Neuronal stem cell (in vitro differentiated cells): ENCODE measurements around the gene CDK16.

ENCODE experiments used
- DNase-seq: peaks from one replicate; pipeline ENCODE4 v3.0.0-alpha.2; 2013; ENCODE audit warnings: low spot score
- H2AFZ ChIP-seq: one replicate; pipeline ENCODE4 v1.6.1; 2013; ENCODE audit warnings: mild to moderate bottlenecking, low read length, inconsistent platforms
- H2AK5ac ChIP-seq: 2 replicates; pipeline ENCODE4 v1.6.1; 2013; ENCODE audit warnings: low read depth, mild to moderate bottlenecking, inconsistent platforms, low read length, moderate library complexity, mixed read lengths
- H2BK120ac ChIP-seq: 2 replicates; pipeline ENCODE4 v1.6.1; 2013; ENCODE audit warnings: low read depth, mild to moderate bottlenecking, inconsistent platforms, low read length, moderate library complexity, mixed read lengths
- H2BK12ac ChIP-seq: one replicate; pipeline ENCODE4 v1.6.1; 2013; ENCODE audit warnings: low read length, inconsistent platforms
- H2BK15ac ChIP-seq: 2 replicates; pipeline ENCODE4 v1.6.1; 2013; ENCODE audit warnings: mild to moderate bottlenecking, low read length, inconsistent platforms, mixed read lengths
- H2BK5ac ChIP-seq: one replicate; pipeline ENCODE4 v1.6.1; 2013; ENCODE audit warnings: inconsistent platforms, mild to moderate bottlenecking, low read length, moderate library complexity
- H3K14ac ChIP-seq: one replicate; pipeline ENCODE4 v1.6.1; 2013; ENCODE audit warnings: low read length, inconsistent platforms
- H3K18ac ChIP-seq: 2 replicates; pipeline ENCODE4 v1.6.1; 2013; ENCODE audit warnings: low read length, inconsistent platforms
- H3K23ac ChIP-seq: 2 replicates; pipeline ENCODE4 v1.6.1; 2013; ENCODE audit warnings: low read depth, mild to moderate bottlenecking, mixed read lengths, low read length, inconsistent platforms; ENCODE audit not compliant: poor library complexity
- H3K27ac ChIP-seq: replicated peaks from 3 replicates; pipeline ENCODE4 v1.5.1; 2013; ENCODE audit warnings: low read length, inconsistent platforms
- H3K27me3 ChIP-seq, 3 experiments: 2 replicates each; pipeline ENCODE4 v1.6.1; 2013; ENCODE audit warnings: low read length in 3 of 3, mild to moderate bottlenecking in 2 of 3, inconsistent platforms in 1 of 3, low read depth in 1 of 3, mixed read lengths in 1 of 3, moderate library complexity in 1 of 3; ENCODE audit not compliant: control insufficient read depth in 3 of 3, insufficient read depth in 3 of 3
- H3K36me3 ChIP-seq, 2 donors: replicated peaks in 1 of 2; 2 replicates each; pipeline ENCODE4 v1.6.1; 2013; ENCODE audit warnings: low read length in 2 of 2; ENCODE audit not compliant: control insufficient read depth in 2 of 2, insufficient read depth in 2 of 2
- H3K4ac ChIP-seq: 2 replicates; pipeline ENCODE4 v1.6.1; 2013; ENCODE audit warnings: inconsistent platforms, mild to moderate bottlenecking, low read length, moderate library complexity
- H3K4me1 ChIP-seq, 2 donors: 1 replicate in 1 of 2; 2 replicates in 1 of 2; pipeline ENCODE4 v1.6.1; 2013; ENCODE audit warnings: low read length in 2 of 2, low read depth in 1 of 2; ENCODE audit not compliant: control insufficient read depth in 2 of 2, insufficient read depth in 1 of 2
- H3K4me2 ChIP-seq: one replicate; pipeline ENCODE4 v1.6.1; 2013; ENCODE audit warnings: mild to moderate bottlenecking, low read length, inconsistent platforms; ENCODE audit not compliant: insufficient read depth, poor library complexity, severe bottlenecking
- H3K4me3 ChIP-seq, 2 donors: 2 replicates each; pipeline ENCODE4 v1.5.1; 2013; ENCODE audit warnings: low read length in 2 of 2, mild to moderate bottlenecking in 2 of 2, inconsistent platforms in 1 of 2, moderate library complexity in 1 of 2
- H3K79me1 ChIP-seq: one replicate; pipeline ENCODE4 v1.6.1; 2013; ENCODE audit warnings: low read depth, mild to moderate bottlenecking, inconsistent platforms, low read length, moderate library complexity
- H3K9ac ChIP-seq: one replicate; pipeline ENCODE4 v1.6.1; 2013; ENCODE audit warnings: mild to moderate bottlenecking, low read depth, low read length, inconsistent platforms; ENCODE audit not compliant: poor library complexity
- H3K9me3 ChIP-seq, 2 donors: replicated peaks in 1 of 2; 2 replicates each; pipeline versions ENCODE3 to v1.6.1; 2013; ENCODE audit warnings: low read length in 2 of 2, mild to moderate bottlenecking in 2 of 2, inconsistent platforms in 1 of 2, low read depth in 1 of 2, mixed read lengths in 1 of 2, moderate library complexity in 1 of 2; ENCODE audit not compliant: control insufficient read depth in 2 of 2, insufficient read depth in 1 of 2
- H4K8ac ChIP-seq: one replicate; pipeline ENCODE4 v1.6.1; 2013; ENCODE audit warnings: low read depth, mild to moderate bottlenecking, inconsistent platforms, low read length, moderate library complexity
- H4K91ac ChIP-seq: one replicate; pipeline ENCODE4 v1.6.1; 2013; ENCODE audit warnings: low read length, low read depth, mild to moderate bottlenecking, inconsistent platforms; ENCODE audit not compliant: poor library complexity
- WGBS, 2 donors: extraction: QIAGEN DNeasy Blood & Tissue Kit; methylation state at CpG; one replicate each; pipeline ENCODE4 v1.1.7; 2013; ENCODE audit warnings: missing lambda C conversion rate in 2 of 2, mixed read lengths in 1 of 2; ENCODE audit not compliant: insufficient read length in 2 of 2, insufficient replicate concordance in 1 of 2; ENCODE audit errors: extremely low coverage in 2 of 2; 5-methylcytosine and 5-hydroxymethylcytosine counted together

Gene CDK16

GRCh38 chrX:47185241-47185640 is 33.2 kb upstream of the CDK16 start:
- H3K14ac ChIP-seq = no peak overlapping the region

GRCh38 chrX:47186096-47186740 is 32.3 kb upstream of the CDK16 start:
- Histone ChIP-seq H3K4me3 (no peak overlapping the region), H3K14ac (no peak overlapping the region), H3K9me3 (no peaks in the 10 kb centered on the region), H3K4me1 (peaks cover 0 to 2% of the 10 kb centered on the region in 2 donors), H3K36me3 (peaks cover 16 to 56% of the 10 kb centered on the region in 2 donors), H3K9ac (no peak overlapping the region), H2BK120ac (no peak overlapping the region), H3K27ac (no peak overlapping the region), H4K8ac (no peak overlapping the region), H3K4ac (no peak overlapping the region), H2AK5ac (no peak overlapping the region), H3K4me2 (no peak overlapping the region), H3K18ac (no peak overlapping the region), H3K79me1 (no peaks in the 10 kb centered on the region), H3K27me3 (peaks cover 0 to 38% (median 0%) of the 10 kb centered on the region in 3 experiments), H3K23ac (no peak overlapping the region), H2BK15ac (no peak overlapping the region), H2BK12ac (no peak overlapping the region), H4K91ac (no peak overlapping the region), H2AFZ (no peak overlapping the region), H2BK5ac (no peak overlapping the region)
- DNase-seq = no peak
- no CpG with 5 or more reads among the region's 27 CpGs for WGBS, 2 donors

More at GRCh38 chrX:47185241-47185640, 33.2 kb upstream of the CDK16 start:
- Histone ChIP-seq H3K4me2 (no peak overlapping the region), H3K23ac (no peak overlapping the region), H3K79me1 (no peaks in the 10 kb centered on the region), H3K18ac (no peak overlapping the region), H3K9ac (no peak overlapping the region), H2AK5ac (no peak overlapping the region), H3K9me3 (no peaks in the 10 kb centered on the region), H4K8ac (no peak overlapping the region), H2BK15ac (no peak overlapping the region), H2AFZ (no peak overlapping the region), H3K27ac (no peak overlapping the region), H2BK120ac (no peak overlapping the region), H3K27me3 (peaks cover 0 to 43% (median 0%) of the 10 kb centered on the region in 3 experiments), H3K36me3 (peaks cover 18 to 66% of the 10 kb centered on the region in 2 donors), H2BK12ac (no peak overlapping the region), H3K4ac (no peak overlapping the region), H4K91ac (no peak overlapping the region), H3K4me3 (no peak overlapping the region), H3K4me1 (no peaks in the 10 kb centered on the region), H2BK5ac (no peak overlapping the region)
- WGBS, 2 donors = no CpG with 5 or more reads among the region's 17 CpGs
- DNase-seq = no peak

- H3K23ac ChIP-seq = no peak overlapping the region
- H3K4me1 ChIP-seq = peaks cover 0 to 3% of the 10 kb centered on the region in 2 donors
- H2AK5ac ChIP-seq = no peak overlapping the region
- no peaks in the 10 kb centered on the region for H3K79me1 ChIP-seq
- no peak overlapping the region for H3K27ac ChIP-seq
- peaks cover 0 to 28% (median 0%) of the 10 kb centered on the region in 3 experiments for H3K27me3 ChIP-seq
- H3K9ac ChIP-seq = no peak overlapping the region
- H2BK5ac ChIP-seq = no peak overlapping the region
- no peak overlapping the region for H3K4ac ChIP-seq
- no peaks in the 10 kb centered on the region for H3K9me3 ChIP-seq
- H3K4me3 ChIP-seq = no peak overlapping the region
- H2BK12ac ChIP-seq = no peak overlapping the region
- no peak for DNase-seq
- H3K4me2 ChIP-seq = no peak overlapping the region
- H2AFZ ChIP-seq = no peak overlapping the region
- H2BK15ac ChIP-seq = no peak overlapping the region
- H4K91ac ChIP-seq = no peak overlapping the region
- no CpG with 5 or more reads among the region's 4 CpGs for WGBS, 2 donors
- no peak overlapping the region for H2BK120ac ChIP-seq
- H3K14ac ChIP-seq = no peak overlapping the region
- no peak overlapping the region for H4K8ac ChIP-seq
- H3K18ac ChIP-seq = no peak overlapping the region
- peaks cover 9 to 46% of the 10 kb centered on the region in 2 donors for H3K36me3 ChIP-seq
Measured at GRCh38 chrX:47187106-47187677, 31.3 kb upstream of the CDK16 start.

GRCh38 chrX:47189906-47190305 is 28.6 kb upstream of the CDK16 start:
- H3K4me3 ChIP-seq = no peak overlapping the region
- H2BK15ac ChIP-seq = no peak overlapping the region
- H3K14ac ChIP-seq = no peak overlapping the region
- no peak for DNase-seq
- no CpG with 5 or more reads among the region's 19 CpGs for WGBS, 2 donors
- H3K27ac ChIP-seq = no peak overlapping the region
- H4K91ac ChIP-seq = no peak overlapping the region
- H3K79me1 ChIP-seq = peaks cover 2% of the 10 kb centered on the region
- no peak overlapping the region for H2BK5ac ChIP-seq
- no peak overlapping the region for H2BK120ac ChIP-seq
- no peak overlapping the region for H3K9ac ChIP-seq
- no peak overlapping the region for H2AFZ ChIP-seq
- H3K23ac ChIP-seq = no peak overlapping the region
- H3K36me3 ChIP-seq = peaks cover 7 to 30% of the 10 kb centered on the region in 2 donors
- no peak overlapping the region for H3K18ac ChIP-seq
- H3K27me3 ChIP-seq = peaks cover 0 to 19% (median 0%) of the 10 kb centered on the region in 3 experiments
- H3K4me1 ChIP-seq = peaks cover 6 to 8% of the 10 kb centered on the region in 2 donors
- no peak overlapping the region for H3K4me2 ChIP-seq
- H2AK5ac ChIP-seq = no peak overlapping the region
- H3K9me3 ChIP-seq = no peaks in the 10 kb centered on the region
- H4K8ac ChIP-seq = no peak overlapping the region
- no peak overlapping the region for H2BK12ac ChIP-seq
- no peak overlapping the region for H3K4ac ChIP-seq
